ENCODE results near the gene MID1.

Gene MID1

DNA sequence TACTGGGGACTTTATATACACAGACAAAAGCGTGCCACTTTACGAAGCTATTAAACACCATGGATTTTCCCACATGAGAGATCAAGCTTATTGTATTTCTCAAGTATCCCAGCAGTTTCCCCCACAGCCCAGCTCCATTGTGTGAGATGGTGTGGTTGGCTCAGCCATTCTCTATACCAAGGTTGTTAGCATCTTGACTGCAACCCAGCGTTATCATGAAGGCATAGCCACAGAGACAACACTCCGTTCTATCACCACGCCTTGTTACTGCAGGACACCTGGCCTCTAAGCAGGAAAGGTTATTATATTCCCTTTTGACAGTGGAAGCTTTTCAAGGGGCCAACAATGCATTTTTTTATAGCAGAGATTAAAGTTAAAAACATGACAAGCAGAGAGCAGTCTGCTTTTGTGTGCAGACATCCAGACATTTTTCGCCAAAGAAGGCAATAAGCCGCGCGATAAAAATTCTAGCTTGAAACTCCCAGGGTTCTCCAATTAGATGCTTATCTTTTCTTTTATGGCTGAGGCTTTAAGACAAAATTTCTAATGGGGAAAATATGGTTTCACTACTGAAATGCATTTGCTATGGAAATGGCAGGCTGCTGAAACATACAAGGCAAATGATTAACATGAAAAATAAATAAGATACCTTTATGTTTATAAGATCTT is 206.1 kb downstream of the MID1 start:
- Histone ChIP-seq H3K27ac (ENCODE audit: low read depth, low read length) (no peak overlapping the region), H3F3A (ENCODE audit: insufficient read depth) (no peaks in the 10 kb centered on the region), H3K79me2 (ENCODE audit: insufficient read depth, low read length) (no peaks in the 10 kb centered on the region), H3K36me3 (ENCODE audit: low read length) (no peaks in the 10 kb centered on the region), H4K20me1 (ENCODE audit: low read depth, low read length) (no peaks in the 10 kb centered on the region), H3K4me2 (ENCODE audit: low read depth, low read length, poor library complexity, severe bottlenecking) (no peak overlapping the region), H3K9me3 (ENCODE audit: insufficient read depth, low read length) (no peaks in the 10 kb centered on the region), H3K9ac (ENCODE audit: low read length) (no peak overlapping the region), H3K4me3 (ENCODE audit: insufficient read depth, low read length, poor library complexity, severe bottlenecking) (no peak overlapping the region), H3K9me2 (replicated peaks; ENCODE audit: insufficient read depth, low read length) (no peaks in the 10 kb centered on the region), H3K27me3 (ENCODE audit: low read length) (no peaks in the 10 kb centered on the region), H2AFZ (ENCODE audit: low read depth, low read length, severe bottlenecking) (no peak overlapping the region)
- TF ChIP-seq, protein P1, sequence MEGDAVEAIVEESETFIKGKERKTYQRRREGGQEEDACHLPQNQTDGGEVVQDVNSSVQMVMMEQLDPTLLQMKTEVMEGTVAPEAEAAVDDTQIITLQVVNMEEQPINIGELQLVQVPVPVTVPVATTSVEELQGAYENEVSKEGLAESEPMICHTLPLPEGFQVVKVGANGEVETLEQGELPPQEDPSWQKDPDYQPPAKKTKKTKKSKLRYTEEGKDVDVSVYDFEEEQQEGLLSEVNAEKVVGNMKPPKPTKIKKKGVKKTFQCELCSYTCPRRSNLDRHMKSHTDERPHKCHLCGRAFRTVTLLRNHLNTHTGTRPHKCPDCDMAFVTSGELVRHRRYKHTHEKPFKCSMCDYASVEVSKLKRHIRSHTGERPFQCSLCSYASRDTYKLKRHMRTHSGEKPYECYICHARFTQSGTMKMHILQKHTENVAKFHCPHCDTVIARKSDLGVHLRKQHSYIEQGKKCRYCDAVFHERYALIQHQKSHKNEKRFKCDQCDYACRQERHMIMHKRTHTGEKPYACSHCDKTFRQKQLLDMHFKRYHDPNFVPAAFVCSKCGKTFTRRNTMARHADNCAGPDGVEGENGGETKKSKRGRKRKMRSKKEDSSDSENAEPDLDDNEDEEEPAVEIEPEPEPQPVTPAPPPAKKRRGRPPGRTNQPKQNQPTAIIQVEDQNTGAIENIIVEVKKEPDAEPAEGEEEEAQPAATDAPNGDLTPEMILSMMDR (IDR thresholded peaks at IDR 0.05; ENCODE audit: insufficient read depth, low read length, poor library complexity, severe bottlenecking), result no peak
- no peak for TF ChIP-seq EZH2phosphoT487 (conservative IDR thresholded peaks at IDR 0.05; ENCODE audit: low read length)

- no peaks in the 10 kb centered on the region for H3K36me3 ChIP-seq (ENCODE audit: low read length)
- H3K4me3 ChIP-seq (ENCODE audit: insufficient read depth, low read length, poor library complexity, severe bottlenecking), result no peak overlapping the region
- H3K9ac ChIP-seq (ENCODE audit: low read length), result no peak overlapping the region
- H3K27ac ChIP-seq (ENCODE audit: low read depth, low read length), result no peak overlapping the region
- H3K4me2 ChIP-seq (ENCODE audit: low read depth, low read length, poor library complexity, severe bottlenecking), result no peak overlapping the region
- H3K79me2 ChIP-seq (ENCODE audit: insufficient read depth, low read length), result no peaks in the 10 kb centered on the region
- H3F3A ChIP-seq (ENCODE audit: insufficient read depth), result no peaks in the 10 kb centered on the region
- H4K20me1 ChIP-seq (ENCODE audit: low read depth, low read length), result no peaks in the 10 kb centered on the region
- H3K9me2 ChIP-seq (replicated peaks; ENCODE audit: insufficient read depth, low read length), result no peaks in the 10 kb centered on the region
- H3K9me3 ChIP-seq (ENCODE audit: insufficient read depth, low read length), result no peaks in the 10 kb centered on the region
- TF ChIP-seq EZH2phosphoT487 (conservative IDR thresholded peaks at IDR 0.05; ENCODE audit: low read length), result no peak
- TF ChIP-seq, protein P1 (IDR thresholded peaks at IDR 0.05; ENCODE audit: insufficient read depth, low read length, poor library complexity, severe bottlenecking), result no peak
- H3K27me3 ChIP-seq (ENCODE audit: low read length), result no peaks in the 10 kb centered on the region
- H2AFZ ChIP-seq (ENCODE audit: low read depth, low read length, severe bottlenecking), result no peak overlapping the region
Measured at GRCh38 chrX:10404436-10404835, 215.9 kb downstream of the MID1 start.

DNA sequence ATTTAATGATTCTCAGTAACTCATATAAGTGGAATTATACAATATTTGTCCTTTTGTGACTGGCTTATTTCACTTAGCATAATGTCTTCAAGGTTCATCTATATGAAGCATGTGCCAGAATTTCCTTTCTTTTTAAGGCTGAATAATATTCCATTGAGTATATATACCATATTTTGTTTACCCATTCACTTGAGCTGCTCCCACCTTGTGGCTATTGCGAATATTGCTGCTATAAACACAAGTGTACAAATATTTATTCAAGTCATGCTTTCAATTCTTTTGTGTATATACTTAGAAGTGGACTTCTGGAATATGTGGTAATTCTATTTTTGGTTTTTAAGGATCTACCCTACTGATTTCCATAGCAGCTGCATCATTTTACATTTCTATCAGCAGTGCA is 219.1 kb downstream of the MID1 start:
- TF ChIP-seq EZH2phosphoT487 (conservative IDR thresholded peaks at IDR 0.05; ENCODE audit: low read length), result no peak
- TF ChIP-seq, protein P1 (IDR thresholded peaks at IDR 0.05; ENCODE audit: insufficient read depth, low read length, poor library complexity, severe bottlenecking), result no peak
- Histone ChIP-seq H3F3A (ENCODE audit: insufficient read depth) (no peaks in the 10 kb centered on the region), H4K20me1 (ENCODE audit: low read depth, low read length) (no peaks in the 10 kb centered on the region), H2AFZ (ENCODE audit: low read depth, low read length, severe bottlenecking) (no peak overlapping the region), H3K4me2 (ENCODE audit: low read depth, low read length, poor library complexity, severe bottlenecking) (no peak overlapping the region), H3K9ac (ENCODE audit: low read length) (no peak overlapping the region), H3K4me3 (ENCODE audit: insufficient read depth, low read length, poor library complexity, severe bottlenecking) (no peak overlapping the region), H3K27ac (ENCODE audit: low read depth, low read length) (no peak overlapping the region), H3K36me3 (ENCODE audit: low read length) (no peaks in the 10 kb centered on the region), H3K27me3 (ENCODE audit: low read length) (no peaks in the 10 kb centered on the region), H3K9me3 (ENCODE audit: insufficient read depth, low read length) (no peaks in the 10 kb centered on the region), H3K9me2 (replicated peaks; ENCODE audit: insufficient read depth, low read length) (no peaks in the 10 kb centered on the region), H3K79me2 (ENCODE audit: insufficient read depth, low read length) (no peaks in the 10 kb centered on the region)

Data from SU-DHL-6 (cell line).